Thyroid gland (tissue), 4 donors: ENCODE data around the gene CNTN5.

ENCODE experiments used
- CTCF ChIP-seq, 6 experiments: fragments of 200-600 bp in 3 of 6; fragments of 450-650 bp in 3 of 6; sonication (generic) in 3 of 6; IDR thresholded peaks; one replicate each; pipeline ENCODE4 v1.5.1; 2016 to 2019; ENCODE audit warnings: antibody characterized with exemption in 6 of 6, mild to moderate bottlenecking in 2 of 6, inconsistent platforms in 1 of 6, moderate library complexity in 1 of 6
- POLR2A ChIP-seq, 2 donors: fragments of 450-650 bp; IDR thresholded peaks; one replicate each; pipeline ENCODE4 v1.6.1; 2017; ENCODE audit warnings: antibody characterized with exemption in 2 of 2, mild to moderate bottlenecking in 2 of 2, moderate library complexity in 1 of 2

GRCh38 chr11:100205926-100206325 is 1185.2 kb downstream of the CNTN5 start:
- TF ChIP-seq CTCF (IDR thresholded peaks at IDR 0.05), result no peak
- TF ChIP-seq POLR2A (IDR thresholded peaks at IDR 0.05), result no peak
